NOMO-1 treated with DMSO at 0.1 percent for 48 hours (cell line): ENCODE results near the gene DCAF6.
"Not testable (repeated sequence)": the region's sequence is repeated elsewhere in the genome, so short reads cannot be mapped to it uniquely, and the experiment has no call there.

ENCODE experiments used
- DNase-seq: peaks from one replicate; lab custom pipeline; 2025; ENCODE audit not compliant: unreplicated experiment; lab: John Stamatoyannopoulos, UW

The DCAF6 gene

GRCh38 chr1:168009322-168009721, 72.8 kb downstream of the DCAF6 start:
- DNase-seq: no peak

DNA sequence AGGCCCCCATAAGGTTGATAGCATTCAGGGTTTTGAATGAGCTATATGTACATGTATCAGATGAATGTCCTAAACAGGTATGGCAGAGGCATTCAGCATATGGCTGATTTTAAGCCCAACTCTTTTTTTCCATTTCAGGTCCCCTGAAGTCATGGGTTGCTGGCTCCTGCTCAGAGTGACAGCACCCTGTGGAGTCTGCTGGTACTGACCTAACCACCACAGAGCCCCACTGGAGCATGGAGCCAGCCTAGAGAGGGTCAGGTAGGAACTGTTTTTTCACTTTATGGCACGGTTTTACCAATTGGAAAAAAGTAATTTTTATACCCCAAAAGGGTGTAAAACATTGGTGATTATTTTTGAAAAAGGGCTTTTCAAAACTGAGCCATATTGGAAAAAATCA, 82.9 kb downstream of the DCAF6 start:
- DNase-seq: no peak

GRCh38 chr1:168031198-168031597, 94.7 kb downstream of the DCAF6 start:
- DNase-seq: no peak

DNA sequence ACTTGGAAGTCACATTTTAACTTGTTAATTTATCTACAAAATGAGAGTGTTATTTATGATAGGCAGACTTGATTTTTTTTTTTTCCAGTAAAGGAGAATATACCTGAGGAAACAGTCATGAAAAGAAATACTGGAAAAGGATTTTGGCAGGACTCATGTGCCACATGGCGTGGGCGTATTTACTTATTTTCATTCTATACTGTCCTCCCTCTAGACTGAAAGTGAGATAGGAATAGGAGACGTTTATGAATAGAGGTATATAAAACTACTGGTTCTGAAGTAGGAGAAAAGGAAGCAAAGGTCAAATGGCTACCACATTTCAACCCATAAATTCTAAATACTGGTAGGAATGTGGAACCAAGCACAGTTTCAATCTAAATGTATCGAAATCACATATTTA, 95.1 kb downstream of the DCAF6 start:
- peak; percentile 41 for DNase-seq

DNA sequence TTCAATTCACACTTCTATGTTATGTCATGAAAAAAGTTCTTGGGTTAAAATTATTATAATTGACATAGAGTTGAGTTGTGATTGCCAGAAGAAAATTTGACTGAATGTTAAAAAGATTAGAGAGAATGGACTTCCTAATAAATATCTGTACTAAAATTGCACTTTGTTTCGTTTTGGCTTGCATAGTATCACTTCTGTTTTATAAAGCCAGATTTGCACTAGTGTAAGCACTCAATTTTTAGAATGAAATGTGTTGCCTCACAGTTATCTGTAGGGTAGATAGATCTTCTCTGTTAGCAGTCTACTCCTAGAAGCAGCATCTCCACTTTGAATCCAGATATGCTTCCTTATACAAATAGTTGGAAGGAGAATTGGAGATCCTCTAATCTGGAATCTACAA, 95.5 kb downstream of the DCAF6 start:
- DNase-seq: peak; percentile 51

DNA sequence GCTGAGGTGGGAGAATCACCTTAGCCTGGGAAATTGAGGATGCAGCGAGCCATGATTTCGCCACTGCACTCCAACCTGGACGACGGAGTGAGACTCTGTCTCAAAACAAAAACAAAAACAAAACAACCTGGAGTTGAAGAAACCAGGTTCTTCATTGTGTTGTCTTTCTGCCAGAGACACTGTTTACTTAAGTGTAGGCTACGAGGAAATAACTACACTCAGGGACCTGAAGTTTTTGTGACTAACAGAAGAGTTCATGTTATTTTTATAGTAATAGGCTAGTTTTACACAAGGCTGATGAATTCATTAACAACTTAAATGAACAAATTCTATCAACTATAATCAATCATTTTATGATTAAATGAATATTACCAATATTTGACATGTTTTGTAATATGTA, 98.9 kb downstream of the DCAF6 start:
- DNase-seq: no peak

- DNase-seq: no peak
Observed at GRCh38 chr1:168042362-168042761, 105.9 kb downstream of the DCAF6 start.

DNA sequence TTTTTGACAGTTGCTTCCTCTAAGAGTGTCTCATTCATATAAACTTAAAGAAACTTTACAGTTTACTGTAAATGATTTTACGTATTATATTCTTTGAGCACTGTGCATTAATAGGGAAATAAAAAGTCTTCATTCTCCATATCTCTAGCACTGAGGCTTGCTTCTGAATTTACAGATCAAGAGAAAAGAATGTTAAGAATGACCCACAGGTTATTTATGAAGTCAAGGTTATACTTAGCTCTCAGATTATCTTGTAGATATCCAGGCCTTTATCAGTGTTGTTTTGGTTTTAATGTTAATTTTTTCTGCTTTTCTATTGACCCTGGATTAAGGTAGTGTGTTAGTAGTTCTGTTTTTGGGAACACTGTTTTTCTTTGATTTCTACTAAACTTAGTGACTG, 108.8 kb downstream of the DCAF6 start:
- no peak for DNase-seq

DNA sequence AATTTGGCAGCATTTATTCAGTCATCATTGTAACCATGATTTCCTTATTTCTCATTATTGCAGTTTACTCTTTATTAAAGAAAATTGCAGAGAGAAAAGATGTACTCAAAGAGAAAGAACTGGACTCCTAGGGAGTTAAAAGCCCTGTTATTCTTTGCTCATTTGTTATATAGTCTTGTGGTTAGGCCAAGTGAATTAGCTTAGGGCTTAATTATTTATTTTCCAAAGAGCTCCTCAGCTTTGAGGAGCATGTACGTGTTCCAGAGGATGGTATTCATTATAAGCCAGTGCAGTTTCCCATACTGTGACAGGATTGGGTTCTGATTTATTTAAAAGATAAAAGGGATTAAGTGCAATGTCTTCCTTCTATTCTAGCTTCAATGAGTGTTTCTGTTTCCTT, 113.8 kb downstream of the DCAF6 start:
- no peak for DNase-seq

- no peak for DNase-seq
Observed at GRCh38 chr1:168050880-168051279, 114.4 kb downstream of the DCAF6 start.

DNA sequence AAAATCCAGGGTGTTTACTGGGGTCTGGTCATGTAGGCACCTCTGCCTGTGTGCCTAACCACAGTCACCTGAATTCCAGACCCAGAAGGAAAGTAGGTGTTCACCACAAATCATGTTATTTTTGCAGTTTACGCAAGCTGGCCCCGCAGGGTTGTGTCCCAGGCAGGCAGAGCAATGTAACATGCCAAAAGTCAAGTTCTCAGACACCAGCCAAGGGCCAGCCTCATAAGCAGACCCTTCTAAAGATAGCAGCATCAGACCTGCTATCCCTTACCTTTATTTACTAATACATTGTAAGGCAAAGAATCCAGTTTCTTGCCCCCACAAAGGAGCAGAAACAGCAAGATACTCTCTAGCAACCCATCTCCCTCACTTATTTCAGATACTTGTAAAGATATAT, 117.2 kb downstream of the DCAF6 start:
- DNase-seq: no peak

GRCh38 chr1:168054117-168054516, 117.6 kb downstream of the DCAF6 start:
- peak; percentile 8 for DNase-seq

DNA sequence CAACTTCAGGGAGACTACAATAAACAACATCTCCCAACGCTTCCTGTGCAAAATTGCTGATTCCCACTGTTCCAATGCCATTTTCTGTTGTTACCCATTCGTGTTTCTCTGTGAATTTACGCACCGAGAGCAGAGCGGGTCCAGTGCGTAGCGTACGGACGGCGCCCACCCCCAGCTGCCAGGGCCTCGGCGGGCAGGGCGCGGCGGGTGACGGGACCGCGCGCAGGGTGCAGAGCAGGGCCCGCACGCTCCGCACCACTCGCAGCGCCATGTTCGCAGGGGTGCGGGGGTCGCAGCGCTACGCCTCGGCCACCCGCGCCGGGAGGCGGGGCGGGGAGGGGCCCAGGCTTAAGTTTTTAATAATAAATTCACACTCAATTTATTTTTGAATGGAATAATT, 119.7 kb downstream of the DCAF6 start:
- DNase-seq: not testable (repeated sequence)

DNA sequence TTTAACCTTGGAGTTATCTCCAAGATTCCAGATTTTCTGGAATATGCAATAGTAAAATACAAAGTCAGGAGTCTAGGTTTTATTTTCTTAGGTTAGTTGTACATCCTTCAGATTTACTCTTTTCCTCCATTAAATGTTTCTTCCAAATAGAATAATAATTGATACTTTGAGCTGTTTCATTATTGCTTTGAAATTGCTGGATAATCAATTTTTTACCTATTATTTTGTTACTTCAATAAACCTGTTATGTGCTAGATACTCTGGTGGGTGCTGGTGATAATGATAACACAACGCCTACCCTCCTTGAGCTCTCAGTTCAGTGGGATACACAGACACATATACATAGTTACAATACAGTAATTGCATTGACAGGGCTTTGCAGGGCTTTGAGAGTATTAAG, 120.9 kb downstream of the DCAF6 start:
- no peak for DNase-seq

GRCh38 chr1:168057921-168058320, 121.4 kb downstream of the DCAF6 start:
- DNase-seq: no peak

DNA sequence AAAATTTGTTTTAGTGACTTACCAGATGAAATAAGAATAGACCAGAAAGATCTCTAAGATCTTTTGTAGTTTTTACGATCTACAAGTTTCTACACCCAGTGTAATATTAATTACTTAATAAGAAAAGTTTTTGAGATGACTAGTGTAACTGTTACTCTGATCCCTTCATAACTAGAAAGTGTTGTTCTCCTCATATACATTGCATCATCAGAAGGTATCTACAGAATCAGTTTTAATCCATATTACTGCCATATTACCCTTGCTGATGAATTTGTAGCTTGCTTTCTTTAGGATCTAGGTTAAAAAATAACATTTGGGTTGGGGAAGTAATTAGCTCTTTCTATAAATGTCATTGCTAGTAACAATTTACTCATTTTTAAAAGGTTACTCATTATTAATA, 127.7 kb downstream of the DCAF6 start:
- no peak for DNase-seq

GRCh38 chr1:168065506-168065905, 129.0 kb downstream of the DCAF6 start:
- DNase-seq: no peak

DNA sequence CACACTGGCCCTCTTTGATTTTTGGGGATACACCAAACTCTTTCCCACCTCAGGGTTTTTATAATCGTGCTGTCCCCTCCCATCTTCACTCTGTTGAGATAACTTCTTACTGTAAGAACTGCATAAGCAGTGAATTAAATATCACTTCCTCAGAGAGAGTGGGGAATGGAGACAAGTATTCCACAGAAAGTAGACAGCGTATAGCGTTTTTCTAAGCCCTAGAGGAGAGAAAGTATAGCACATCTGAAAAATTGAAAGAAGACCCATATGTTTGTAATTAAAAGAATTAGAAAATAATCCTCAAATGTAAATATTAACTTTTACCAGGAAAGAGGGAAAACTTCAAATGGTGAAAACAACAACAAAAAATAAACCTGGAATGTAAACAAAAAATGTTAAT, 132.9 kb downstream of the DCAF6 start:
- DNase-seq: no peak

- DNase-seq: no peak
Observed at GRCh38 chr1:168079761-168080160, 143.3 kb downstream of the DCAF6 start.

DNA sequence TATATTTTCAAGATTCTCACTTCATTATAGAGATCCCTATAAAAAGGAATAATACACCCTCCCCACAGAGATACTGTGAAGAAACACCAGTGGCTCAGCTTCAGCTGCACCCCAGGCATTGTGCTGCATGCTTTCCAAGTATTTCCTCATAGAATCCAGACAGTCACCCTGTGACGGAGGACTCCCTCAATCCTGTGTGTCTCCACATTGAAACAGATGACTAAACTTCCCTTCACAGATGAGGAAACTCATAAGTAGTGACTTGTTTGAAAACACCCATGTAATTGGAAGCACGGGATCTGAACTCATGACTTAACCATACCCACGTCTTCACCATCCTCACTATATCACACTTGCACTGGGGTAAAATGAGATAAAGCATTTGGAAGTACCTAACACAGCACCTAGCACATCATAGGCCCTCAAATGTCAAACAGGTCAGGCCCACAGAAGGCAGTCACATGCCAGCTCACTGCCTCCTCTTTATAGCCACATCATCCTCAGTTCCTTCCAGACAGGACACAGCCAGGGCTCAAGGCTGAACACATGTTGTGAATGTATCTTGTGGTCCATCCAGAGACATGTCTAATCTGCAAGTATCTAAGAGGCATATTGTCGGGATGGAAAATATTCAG, 145.0 kb downstream of the DCAF6 start:
- DNase-seq: no peak

GRCh38 chr1:168082008-168082876, 145.8 kb downstream of the DCAF6 start:
- DNase-seq: peak; percentile 56

DNA sequence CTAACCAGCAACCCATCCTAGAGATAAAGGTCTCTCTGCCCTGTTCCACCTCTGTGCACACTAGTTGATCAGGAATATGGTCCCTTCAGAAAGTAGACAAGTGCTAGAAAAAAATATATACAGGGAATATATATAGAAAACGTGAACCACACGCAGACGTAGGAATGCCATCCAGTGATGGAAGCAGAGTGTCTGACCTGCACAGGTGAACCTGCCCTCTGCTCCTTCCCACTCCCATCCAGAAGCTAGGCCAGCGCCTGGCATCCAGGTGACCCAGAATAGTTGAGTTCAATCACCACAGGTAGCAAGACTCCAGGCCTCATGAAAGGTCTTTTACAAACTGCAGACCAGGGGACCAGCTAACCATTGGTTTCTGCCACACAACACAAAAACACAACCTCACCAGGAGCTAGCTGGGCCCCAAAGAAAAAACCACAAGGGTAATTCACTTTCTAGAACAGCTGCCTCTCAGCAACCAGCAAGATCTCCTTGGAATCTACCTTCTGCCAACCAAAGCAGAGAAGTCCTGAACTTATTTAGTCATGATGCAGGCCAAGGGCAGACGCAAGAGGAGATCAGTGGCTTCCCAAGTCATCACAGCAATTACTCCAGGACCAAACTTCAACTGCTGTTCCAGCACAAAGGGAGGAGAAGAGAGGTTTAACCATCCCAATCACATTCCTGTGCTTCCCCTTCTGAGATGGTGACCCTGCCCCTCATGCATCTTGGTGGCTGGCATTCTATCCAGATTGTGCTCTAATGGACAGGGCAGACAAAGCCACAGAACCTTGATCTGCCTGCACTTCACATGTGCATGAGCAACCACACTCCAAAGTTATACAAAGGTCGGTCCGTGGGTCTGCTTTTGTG, 147.2 kb downstream of the DCAF6 start:
- no peak for DNase-seq
